Activated CD8-positive, alpha-beta T cell treated with anti-CD3 and anti-CD28 coated beads for 36 hours (primary cell): ENCODE data around the gene TSPAN4. TPM values are rescaled to one million over a fixed set of nuclear protein-coding genes. Genes with fewer than 3 reads are reported as not detected.
A peak's percentile ranks its signal among the peaks of the same experiment; 100 is the strongest.

ENCODE experiments used
- ATAC-seq: fragments of 200-7000 bp; cut with Tn5 transposase; one replicate; pipeline ENCODE4 v1.10.0; 2021; ENCODE audit warnings: mild to moderate bottlenecking, moderate library complexity
- CTCF ChIA-PET: fragments of 350-600 bp; sonication (Branson Sonifier 250); formaldehyde crosslinking; loops from one replicate; lab custom pipeline; 2021; ENCODE audit warnings: antibody characterized with exemption; lab: Charles Lee
- POLR2A ChIA-PET: fragments of 350-600 bp; sonication (Branson Sonifier 250); formaldehyde crosslinking; loops from one replicate; lab custom pipeline; 2021; ENCODE audit warnings: antibody characterized with exemption; lab: Charles Lee
- DNase-seq: peaks from one replicate; pipeline ENCODE4 v3.0.0-alpha.2; 2020
- H3K27ac Mint-ChIP-seq: one replicate; pipeline ENCODE4 v1.8.0; 2021; ENCODE audit warnings: mild to moderate bottlenecking, mixed read lengths
- H3K27me3 Mint-ChIP-seq: one replicate; pipeline ENCODE4 v1.8.0; 2021; ENCODE audit warnings: mixed read lengths
- H3K36me3 Mint-ChIP-seq: one replicate; pipeline ENCODE4 v1.8.0; 2021; ENCODE audit warnings: low read depth, mixed read lengths
- H3K4me1 Mint-ChIP-seq: one replicate; pipeline ENCODE4 v1.8.0; 2021; ENCODE audit warnings: low read depth, mixed read lengths
- H3K4me3 Mint-ChIP-seq: one replicate; pipeline ENCODE4 v1.8.0; 2021; ENCODE audit warnings: mild to moderate bottlenecking, moderate library complexity, mixed read lengths
- H3K9me3 Mint-ChIP-seq: one replicate; pipeline ENCODE4 v1.8.0; 2021; ENCODE audit warnings: mixed read lengths
- CTCF ChIP-seq: fragments of 200-600 bp; IDR thresholded peaks from one replicate; pipeline ENCODE4 v1.8.0; 2022; ENCODE audit warnings: antibody characterized with exemption, mild to moderate bottlenecking
- intact Hi-C: fragments of 100-400 bp; cut with micrococcal nuclease; formaldehyde crosslinking; loops from one replicate; pipeline ENCODE4 v1.10.0; 2022
- total RNA-seq, 2 experiments: library from RNA; stranded (reverse); gene quantifications; one replicate each; pipeline ENCODE4 v1.2.3, GENCODE V29; 2021

TSPAN4 gene
- total RNA-seq, 2 experiments from 2014 or later: 15.4 to 16.0 TPM

GRCh38 chr11:794766-795633 lies 47.7 kb upstream of the TSPAN4 start:
- TF ChIP-seq CTCF: no peak
- intact Hi-C loops: no loop called here
- peak; percentile 26 for DNase-seq
- ChIA-PET POLR2A (interaction anchor here (0.6 to 2.8 kb wide), 4 partner anchors 9 to 48 kb away, joined by 3 to 8 read pairs (median 3); no protein-coding TSS in a partner anchor), CTCF (interaction anchor here (0.7 to 1.6 kb wide), 3 partner anchors 11 to 259 kb away, joined by 3 to 4 read pairs (median 3); no protein-coding TSS in a partner anchor)
- ATAC-seq: no peak
- Mint-ChIP-seq H3K36me3 (peaks cover 15% of the 10 kb centered on the region), H3K4me3 (peak overlapping the region; percentile 77), H3K9me3 (no peaks in the 10 kb centered on the region), H3K4me1 (peaks cover 14% of the 10 kb centered on the region), H3K27ac (no peak overlapping the region), H3K27me3 (no peaks in the 10 kb centered on the region)

- TF ChIP-seq CTCF: no peak
These were observed 46.8 kb upstream of the TSPAN4 start for GRCh38 chr11:795634-796564.

GRCh38 chr11:796565-797295 lies 45.9 kb upstream of the TSPAN4 start:
- Mint-ChIP-seq H3K4me3 (peak overlapping the region; percentile 77), H3K27me3 (no peaks in the 10 kb centered on the region), H3K36me3 (peaks cover 11% of the 10 kb centered on the region), H3K27ac (peak overlapping the region; percentile 80), H3K4me1 (peaks cover 14% of the 10 kb centered on the region), H3K9me3 (no peaks in the 10 kb centered on the region)
- DNase-seq (no peak), ATAC-seq (no peak)
- CTCF ChIA-PET: interaction anchor here (0.7 to 2.3 kb wide), 8 partner anchors 11 to 279 kb away, joined by 3 to 7 read pairs (median 3); partner anchors contain the start of gene RPLP2
- TF ChIP-seq CTCF: no peak
- POLR2A ChIA-PET: interaction anchor here (0.7 to 2.8 kb wide), 13 partner anchors 9 to 261 kb away, joined by 3 to 14 read pairs (median 3); partner anchors contain the start of genes PNPLA2, POLR2L, RPLP2 and TSPAN4
- intact Hi-C loops: no loop called here

More at GRCh38 chr11:795634-796564, 46.8 kb upstream of the TSPAN4 start:
- Mint-ChIP-seq H3K4me1 (peaks cover 14% of the 10 kb centered on the region), H3K9me3 (no peaks in the 10 kb centered on the region), H3K27me3 (no peaks in the 10 kb centered on the region), H3K27ac (peak overlapping the region; percentile 80), H3K36me3 (peaks cover 14% of the 10 kb centered on the region), H3K4me3 (peak overlapping the region; percentile 77)
- CTCF ChIA-PET: interaction anchor here (0.5 to 1.6 kb wide), 7 partner anchors 10 to 260 kb away, joined by 3 to 4 read pairs (median 3); no protein-coding TSS in a partner anchor
- intact Hi-C loops: no loop called here
- POLR2A ChIA-PET: interaction anchor here (0.6 to 2.8 kb wide), 13 partner anchors 8 to 49 kb away, joined by 3 to 14 read pairs (median 3); partner anchors contain the start of genes PNPLA2 and RPLP2
- peak; percentile 94 for DNase-seq
- peak; percentile 71 for ATAC-seq

GRCh38 chr11:797296-798092 lies 45.2 kb upstream of the TSPAN4 start:
- POLR2A ChIA-PET: interaction anchor here (0.7 to 1.8 kb wide), 9 partner anchors 9 to 261 kb away, joined by 3 to 14 read pairs (median 4); partner anchors contain the start of genes PNPLA2, POLR2L, RPLP2 and TSPAN4
- peaks cover 9% of the 10 kb centered on the region for H3K36me3 Mint-ChIP-seq
- ATAC-seq (peak; percentile 62), DNase-seq (peak; percentile 93)
- peak overlapping the region; percentile 77 for H3K4me3 Mint-ChIP-seq
- peak overlapping the region; percentile 80 for H3K27ac Mint-ChIP-seq
- no peak for TF ChIP-seq CTCF
- intact Hi-C loops: no loop called here
- H3K27me3 Mint-ChIP-seq: no peaks in the 10 kb centered on the region
- CTCF ChIA-PET: interaction anchor here (0.7 to 2.3 kb wide), 5 partner anchors 12 to 279 kb away, joined by 3 to 7 read pairs (median 3); partner anchors contain the start of gene RPLP2
- no peaks in the 10 kb centered on the region for H3K9me3 Mint-ChIP-seq
- peaks cover 14% of the 10 kb centered on the region for H3K4me1 Mint-ChIP-seq
